Measurements from ENCODE around the gene CHRND.

DNA sequence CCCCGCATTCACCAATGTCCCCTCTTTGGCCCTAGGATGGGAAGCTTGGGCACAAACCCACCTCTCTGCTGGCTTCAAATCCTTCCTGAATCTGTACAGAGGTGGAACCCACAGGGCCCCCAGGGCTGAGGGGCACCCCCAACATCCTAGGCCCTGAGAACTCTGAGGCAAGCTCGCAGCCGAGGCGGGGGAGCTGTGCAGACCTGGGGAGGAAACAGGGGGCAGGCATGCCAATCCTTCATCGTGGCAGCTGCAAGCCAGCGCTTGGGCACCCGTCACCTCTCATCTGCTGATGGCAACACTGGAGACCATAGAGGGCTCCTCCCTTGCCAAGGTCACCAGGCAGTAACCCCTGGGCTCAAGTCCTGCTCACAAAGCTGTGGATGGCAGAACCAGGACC is 49.2 kb upstream of the CHRND start:
- TF ChIP-seq, protein P1, sequence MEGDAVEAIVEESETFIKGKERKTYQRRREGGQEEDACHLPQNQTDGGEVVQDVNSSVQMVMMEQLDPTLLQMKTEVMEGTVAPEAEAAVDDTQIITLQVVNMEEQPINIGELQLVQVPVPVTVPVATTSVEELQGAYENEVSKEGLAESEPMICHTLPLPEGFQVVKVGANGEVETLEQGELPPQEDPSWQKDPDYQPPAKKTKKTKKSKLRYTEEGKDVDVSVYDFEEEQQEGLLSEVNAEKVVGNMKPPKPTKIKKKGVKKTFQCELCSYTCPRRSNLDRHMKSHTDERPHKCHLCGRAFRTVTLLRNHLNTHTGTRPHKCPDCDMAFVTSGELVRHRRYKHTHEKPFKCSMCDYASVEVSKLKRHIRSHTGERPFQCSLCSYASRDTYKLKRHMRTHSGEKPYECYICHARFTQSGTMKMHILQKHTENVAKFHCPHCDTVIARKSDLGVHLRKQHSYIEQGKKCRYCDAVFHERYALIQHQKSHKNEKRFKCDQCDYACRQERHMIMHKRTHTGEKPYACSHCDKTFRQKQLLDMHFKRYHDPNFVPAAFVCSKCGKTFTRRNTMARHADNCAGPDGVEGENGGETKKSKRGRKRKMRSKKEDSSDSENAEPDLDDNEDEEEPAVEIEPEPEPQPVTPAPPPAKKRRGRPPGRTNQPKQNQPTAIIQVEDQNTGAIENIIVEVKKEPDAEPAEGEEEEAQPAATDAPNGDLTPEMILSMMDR (IDR thresholded peaks at IDR 0.05; ENCODE audit: borderline replicate concordance, extremely low read depth, low read length, poor library complexity, severe bottlenecking): no peak
- TF ChIP-seq EZH2 (IDR thresholded peaks at IDR 0.05; ENCODE audit: borderline replicate concordance, low read depth, low read length, severe bottlenecking): no peak
